Upper lobe of left lung (tissue), 6 donors: ENCODE measurements around the gene LOXL4. TPM values are rescaled to one million over a fixed set of nuclear protein-coding genes. Genes with fewer than 3 reads are reported as not detected.

ENCODE experiments used
- ATAC-seq, 2 donors: fragments of 200-7000 bp; cut with Tn5 transposase; one replicate each; pipeline ENCODE4 v1.9.1; 2022; ENCODE audit warnings: mild to moderate bottlenecking in 2 of 2, moderate library complexity in 2 of 2; ENCODE audit not compliant: low FRiP score in 2 of 2
- DNase-seq, 2 donors: peaks; one replicate each; pipeline ENCODE4 v3.0.0-alpha.2; 2019 to 2020
- H3K27ac ChIP-seq, 4 donors: fragments of 200-600 bp; sonication (generic); one replicate each; pipeline ENCODE4 v1.5.1; 2016 to 2019
- H3K27me3 ChIP-seq, 4 donors: fragments of 200-600 bp; sonication (generic); one replicate each; pipeline ENCODE4 v1.5.1; 2017 to 2019
- H3K36me3 ChIP-seq, 4 donors: fragments of 200-600 bp; sonication (generic); one replicate each; pipeline ENCODE4 v1.5.1; 2016 to 2019
- H3K4me1 ChIP-seq, 4 donors: fragments of 200-600 bp; sonication (generic); one replicate each; pipeline ENCODE4 v1.5.1; 2018 to 2019
- H3K4me3 ChIP-seq, 4 donors: fragments of 200-600 bp; sonication (generic); one replicate each; pipeline ENCODE4 v1.5.1; 2017 to 2019; ENCODE audit warnings: mild to moderate bottlenecking in 2 of 4, moderate library complexity in 1 of 4
- H3K9me3 ChIP-seq, 4 donors: fragments of 200-600 bp; sonication (generic); one replicate each; pipeline ENCODE4 v1.5.1; 2018 to 2019
- CTCF ChIP-seq, 6 experiments: fragments of 450-650 bp in 4 of 6; fragments of 200-600 bp in 2 of 6; sonication (generic) in 2 of 6; IDR thresholded peaks; one replicate each; pipeline ENCODE4 v1.5.1; 2016 to 2019; ENCODE audit warnings: antibody characterized with exemption in 6 of 6
- EP300 ChIP-seq, 4 donors: sonication (generic); formaldehyde crosslinking; IDR thresholded peaks; one replicate each; pipeline ENCODE4 v1.5.1; 2017; ENCODE audit warnings: antibody characterized with exemption in 4 of 4, control low read depth in 2 of 4
- POLR2A ChIP-seq, 4 donors: fragments of 450-650 bp; IDR thresholded peaks; one replicate each; pipeline ENCODE4 v1.5.1; 2016 to 2017; ENCODE audit warnings: antibody characterized with exemption in 4 of 4, mild to moderate bottlenecking in 2 of 4
- POLR2AphosphoS5 ChIP-seq, 2 donors: sonication (generic); formaldehyde crosslinking; IDR thresholded peaks; one replicate each; pipeline ENCODE4 v1.5.1; 2017; ENCODE audit warnings: antibody characterized with exemption in 2 of 2
- WGBS, 2 donors: methylation state at CpG; one replicate each; pipeline ENCODE4 v1.1.5; 2017 to 2018; 5-methylcytosine and 5-hydroxymethylcytosine counted together
- total RNA-seq, 6 donors: library from RNA; depleted of rRNA in 4 of 6; stranded (reverse); fragments of >200 nt in 4 of 6; gene quantifications; one replicate each; pipeline versions ENCODE4 v1.1.0 to v1.2.1, GENCODE V29; 2016 to 2021
- donor health status: DM: no; HTN: no; CAD: no; lungs with moderate emphysema.
- donor health status: DM: no; HTN: yes; CAD: no; lungs with severe emphysema.

LOXL4 gene
- total RNA-seq, 6 donors from 2014 or later = 3.9 to 6.8 (median 5.2) TPM

GRCh38 chr10:98259606-98260315 lies 8.2 kb downstream of the LOXL4 start:
- DNase-seq (no peak), ATAC-seq (no peak)
- H3K9me3 ChIP-seq = no peaks in the 10 kb centered on the region
- no peaks in the 10 kb centered on the region for H3K27me3 ChIP-seq
- peaks cover 0 to 4% (median 0%) of the 10 kb centered on the region in 4 donors for H3K36me3 ChIP-seq
- TF ChIP-seq POLR2AphosphoS5 (IDR thresholded peaks at IDR 0.05) = no peak
- TF ChIP-seq CTCF (IDR thresholded peaks at IDR 0.05) = no peak
- TF ChIP-seq POLR2A (IDR thresholded peaks at IDR 0.05) = no peak
- no peak for TF ChIP-seq EP300 (IDR thresholded peaks at IDR 0.05)
- H3K27ac ChIP-seq = no peak overlapping the region
- H3K4me1 ChIP-seq = peaks cover 0 to 8% (median 1%) of the 10 kb centered on the region in 4 donors
- WGBS, 2 donors = 67 to 69% methylated on average over 11 to 14 of the region's 14 CpGs
- no peak overlapping the region for H3K4me3 ChIP-seq

- peak in 1 of 2 donors; percentile 71 for DNase-seq
- no peak overlapping the region for H3K27ac ChIP-seq
- no peak overlapping the region for H3K4me3 ChIP-seq
- H3K27me3 ChIP-seq = no peaks in the 10 kb centered on the region
- TF ChIP-seq EP300 (IDR thresholded peaks at IDR 0.05) (no peak), POLR2A (IDR thresholded peaks at IDR 0.05) (no peak), POLR2AphosphoS5 (IDR thresholded peaks at IDR 0.05) (no peak), CTCF (IDR thresholded peaks at IDR 0.05) (no peak)
- no peaks in the 10 kb centered on the region for H3K9me3 ChIP-seq
- ATAC-seq = no peak
- 82 to 83% methylated on average over 10 to 13 of the region's 13 CpGs for WGBS, 2 donors
- peaks cover 0 to 4% (median 0%) of the 10 kb centered on the region in 4 donors for H3K36me3 ChIP-seq
- peaks cover 0 to 8% (median 1%) of the 10 kb centered on the region in 4 donors for H3K4me1 ChIP-seq
Measured at GRCh38 chr10:98258683-98259454, 9.1 kb downstream of the LOXL4 start.

GRCh38 chr10:98257961-98258360 lies 10.0 kb downstream of the LOXL4 start:
- peak in 1 of 2 donors; percentile 84 for DNase-seq
- no peak for ATAC-seq

GRCh38 chr10:98257198-98257597 lies 10.8 kb downstream of the LOXL4 start:
- no peak for DNase-seq

More at GRCh38 chr10:98257961-98258360, 10.0 kb downstream of the LOXL4 start:
- H3K36me3 ChIP-seq = peaks cover 0 to 4% (median 0%) of the 10 kb centered on the region in 4 donors
- no peak overlapping the region for H3K27ac ChIP-seq
- peaks cover 0 to 8% (median 1%) of the 10 kb centered on the region in 4 donors for H3K4me1 ChIP-seq
- no peak for TF ChIP-seq POLR2AphosphoS5 (IDR thresholded peaks at IDR 0.05)
- H3K27me3 ChIP-seq = no peaks in the 10 kb centered on the region
- 86 to 94% methylated on average over 7 to 16 of the region's 16 CpGs for WGBS, 2 donors
- H3K9me3 ChIP-seq = no peaks in the 10 kb centered on the region
- no peak overlapping the region for H3K4me3 ChIP-seq

More at GRCh38 chr10:98257198-98257597, 10.8 kb downstream of the LOXL4 start:
- Histone ChIP-seq H3K9me3 (no peaks in the 10 kb centered on the region), H3K27ac (no peak overlapping the region), H3K36me3 (peaks cover 0 to 4% (median 0%) of the 10 kb centered on the region in 4 donors), H3K27me3 (no peaks in the 10 kb centered on the region), H3K4me1 (peaks cover 0 to 8% (median 1%) of the 10 kb centered on the region in 4 donors), H3K4me3 (no peak overlapping the region)
- TF ChIP-seq CTCF (IDR thresholded peaks at IDR 0.05) (no peak), POLR2AphosphoS5 (IDR thresholded peaks at IDR 0.05) (no peak), EP300 (IDR thresholded peaks at IDR 0.05) (no peak)
- 92 to 96% methylated on average over 12 of the region's 12 CpGs for WGBS, 2 donors
- no peak for ATAC-seq
